ENCODE results near the gene CNTN4.

CNTN4 gene

GRCh38 chr3:2652386-2652785, 553.7 kb downstream of the CNTN4 start:
- no peak for DNase-seq (ENCODE audit: low read depth in 1 of 2, low spot score in 1 of 2)
- no peak for TF ChIP-seq SPI1 (IDR thresholded peaks at IDR 0.05; ENCODE audit: borderline replicate concordance, low read depth)
- Histone ChIP-seq H3K27me3 (ENCODE audit: insufficient read depth, poor library complexity, severe bottlenecking) (no peaks in the 10 kb centered on the region), H3K27ac (replicated peaks) (no peak overlapping the region), H3K4me3 (replicated peaks; ENCODE audit: insufficient read depth, low read length) (no peak overlapping the region)

GRCh38 chr3:2653706-2654105, 555.0 kb downstream of the CNTN4 start:
- DNase-seq (ENCODE audit: low read depth in 1 of 2, low spot score in 1 of 2), result no peak
- H3K27me3 ChIP-seq (ENCODE audit: insufficient read depth, poor library complexity, severe bottlenecking), result no peaks in the 10 kb centered on the region
- TF ChIP-seq REST (IDR thresholded peaks at IDR 0.05; ENCODE audit: insufficient replicate concordance, low read depth) (no peak), GABPA (IDR thresholded peaks at IDR 0.05; ENCODE audit: low read depth) (no peak)
- TF ChIP-seq, protein P1, sequence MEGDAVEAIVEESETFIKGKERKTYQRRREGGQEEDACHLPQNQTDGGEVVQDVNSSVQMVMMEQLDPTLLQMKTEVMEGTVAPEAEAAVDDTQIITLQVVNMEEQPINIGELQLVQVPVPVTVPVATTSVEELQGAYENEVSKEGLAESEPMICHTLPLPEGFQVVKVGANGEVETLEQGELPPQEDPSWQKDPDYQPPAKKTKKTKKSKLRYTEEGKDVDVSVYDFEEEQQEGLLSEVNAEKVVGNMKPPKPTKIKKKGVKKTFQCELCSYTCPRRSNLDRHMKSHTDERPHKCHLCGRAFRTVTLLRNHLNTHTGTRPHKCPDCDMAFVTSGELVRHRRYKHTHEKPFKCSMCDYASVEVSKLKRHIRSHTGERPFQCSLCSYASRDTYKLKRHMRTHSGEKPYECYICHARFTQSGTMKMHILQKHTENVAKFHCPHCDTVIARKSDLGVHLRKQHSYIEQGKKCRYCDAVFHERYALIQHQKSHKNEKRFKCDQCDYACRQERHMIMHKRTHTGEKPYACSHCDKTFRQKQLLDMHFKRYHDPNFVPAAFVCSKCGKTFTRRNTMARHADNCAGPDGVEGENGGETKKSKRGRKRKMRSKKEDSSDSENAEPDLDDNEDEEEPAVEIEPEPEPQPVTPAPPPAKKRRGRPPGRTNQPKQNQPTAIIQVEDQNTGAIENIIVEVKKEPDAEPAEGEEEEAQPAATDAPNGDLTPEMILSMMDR (IDR thresholded peaks at IDR 0.05; ENCODE audit: insufficient read depth, low read length), result no peak
- H3K27ac ChIP-seq (replicated peaks), result no peak overlapping the region
- H3K4me3 ChIP-seq (replicated peaks; ENCODE audit: insufficient read depth, low read length), result no peak overlapping the region

DNA sequence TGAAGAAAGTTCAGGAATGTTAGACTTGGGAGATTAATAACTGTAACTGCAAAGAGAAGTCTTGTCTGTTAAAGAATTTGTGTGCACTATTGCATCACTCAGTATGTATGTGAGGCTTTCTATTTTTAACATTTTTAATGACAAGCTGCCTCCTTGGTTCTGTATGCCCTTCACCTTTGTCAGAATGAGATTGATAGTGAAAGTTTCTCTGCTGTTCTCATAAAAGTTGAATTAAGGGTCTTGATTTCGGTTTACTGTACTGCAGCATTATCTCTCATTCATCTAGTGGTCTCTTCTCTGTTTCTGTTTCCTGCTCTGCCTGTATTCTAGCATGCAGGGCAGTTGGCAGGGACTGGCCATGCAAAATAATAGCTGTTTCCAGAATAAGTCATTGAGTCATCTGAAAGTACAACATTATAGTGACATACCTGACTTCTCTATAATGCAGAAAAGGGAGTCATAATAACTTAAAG, 556.6 kb downstream of the CNTN4 start:
- no peak for TF ChIP-seq REST (IDR thresholded peaks at IDR 0.05; ENCODE audit: insufficient replicate concordance, low read depth)
- no peak for TF ChIP-seq POLR2AphosphoS5 (IDR thresholded peaks at IDR 0.05; ENCODE audit: low read depth)
- TF ChIP-seq SPI1 (IDR thresholded peaks at IDR 0.05; ENCODE audit: borderline replicate concordance, low read depth), result no peak
- TF ChIP-seq, protein P1 (IDR thresholded peaks at IDR 0.05; ENCODE audit: insufficient read depth, low read length), result no peak
- no peak for TF ChIP-seq GABPA (IDR thresholded peaks at IDR 0.05; ENCODE audit: low read depth)
- Histone ChIP-seq H3K27ac (replicated peaks) (no peak overlapping the region), H3K27me3 (ENCODE audit: insufficient read depth, poor library complexity, severe bottlenecking) (no peaks in the 10 kb centered on the region), H3K4me3 (replicated peaks; ENCODE audit: insufficient read depth, low read length) (no peak overlapping the region)
- DNase-seq (ENCODE audit: low read depth in 1 of 2, low spot score in 1 of 2), result no peak

- TF ChIP-seq GABPA (IDR thresholded peaks at IDR 0.05; ENCODE audit: low read depth), result no peak
- TF ChIP-seq REST (IDR thresholded peaks at IDR 0.05; ENCODE audit: insufficient replicate concordance, low read depth), result no peak
- TF ChIP-seq, protein P1 (IDR thresholded peaks at IDR 0.05; ENCODE audit: insufficient read depth, low read length), result no peak
- no peak for TF ChIP-seq POLR2AphosphoS5 (IDR thresholded peaks at IDR 0.05; ENCODE audit: low read depth)
- no peak for TF ChIP-seq SPI1 (IDR thresholded peaks at IDR 0.05; ENCODE audit: borderline replicate concordance, low read depth)
Observed at GRCh38 chr3:2656806-2657777, 558.4 kb downstream of the CNTN4 start.

More at GRCh38 chr3:2656806-2657777, 558.4 kb downstream of the CNTN4 start:
- Histone ChIP-seq H3K4me3 (replicated peaks; ENCODE audit: insufficient read depth, low read length) (no peak overlapping the region), H3K27ac (replicated peaks) (no peak overlapping the region), H3K27me3 (ENCODE audit: insufficient read depth, poor library complexity, severe bottlenecking) (no peaks in the 10 kb centered on the region)
- no peak for DNase-seq (ENCODE audit: low read depth in 1 of 2, low spot score in 1 of 2)
